GM12878 (cell line): ENCODE results near the gene CCDC24. TPM values are rescaled to one million over a fixed set of nuclear protein-coding genes. Genes with fewer than 3 reads are reported as not detected.

Source experiments
- ATAC-seq: fragments of 200-7000 bp; cut with Tn5 transposase; 3 replicates; pipeline ENCODE4 v1.9.1; 2020; ENCODE audit warnings: mild to moderate bottlenecking, moderate library complexity
- BruUV-seq: library from RNA; stranded (reverse); fragments of 400-500 nt; replicated peaks from 2 replicates; lab custom pipeline; 2021; lab: Mats Ljungman, UMichigan
- CTCF ChIA-PET: fragments of 300-600 bp; sonication (Branson Sonifier 250); formaldehyde crosslinking; extraction: SDS; loops from one replicate; lab custom pipeline; 2021; ENCODE audit warnings: inconsistent platforms; lab: Yijun Ruan, JAX
- POLR2A ChIA-PET: fragments of 350-600 bp; formaldehyde crosslinking; extraction: SDS; loops from one replicate; lab custom pipeline; 2021; ENCODE audit warnings: inconsistent platforms; lab: Charles Lee
- RAD21 ChIA-PET: fragments of 300-600 bp; sonication (Branson Sonifier 250); formaldehyde crosslinking; loops from one replicate; lab custom pipeline; 2023; ENCODE audit warnings: antibody characterized with exemption; ENCODE audit not compliant: unreplicated experiment; lab: Charles Lee
- SMC1A ChIA-PET: fragments of 300-600 bp; sonication (Branson Sonifier 250); formaldehyde crosslinking; loops from one replicate; lab custom pipeline; 2023; ENCODE audit not compliant: unreplicated experiment, uncharacterized antibody; lab: Charles Lee
- DNase-seq: peaks from one replicate; pipeline ENCODE4 v3.0.0-alpha.2; 2011; ENCODE audit warnings: low read depth, low spot score
- FAIRE-seq: peaks from 3 replicates; lab custom pipeline; 2011; peaks lifted over from hg19 to GRCh38; lab: Jason Lieb, UNC
- H2AFZ ChIP-seq: 2 replicates; pipeline ENCODE4 v1.6.0; 2011; ENCODE audit warnings: low read depth, low read length, control low read depth; ENCODE audit not compliant: control insufficient read depth
- H3K27ac ChIP-seq: 2 replicates; pipeline ENCODE4 v1.5.1; 2011; ENCODE audit warnings: control low read depth; ENCODE audit not compliant: control insufficient read depth, insufficient read depth
- H3K27me3 ChIP-seq, 2 experiments: replicated peaks in 1 of 2; 2 replicates each; pipeline versions ENCODE4 v1.6.0 to v1.6.1; 2011; ENCODE audit warnings: low read length in 1 of 2; ENCODE audit not compliant: control insufficient read depth in 2 of 2, insufficient read depth in 2 of 2
- H3K36me3 ChIP-seq, 2 experiments: 2 replicates each; pipeline ENCODE4 v1.5.1; 2011; ENCODE audit warnings: low read length in 1 of 2; ENCODE audit not compliant: control insufficient read depth in 2 of 2, insufficient read depth in 2 of 2
- H3K4me1 ChIP-seq: 2 replicates; pipeline ENCODE4 v1.6.1; 2011; ENCODE audit warnings: mild to moderate bottlenecking, low read length, moderate library complexity, mixed read lengths; ENCODE audit not compliant: control insufficient read depth, insufficient read depth
- H3K4me2 ChIP-seq: 2 replicates; pipeline ENCODE4 v1.6.0; 2011; ENCODE audit warnings: control low read depth; ENCODE audit not compliant: control insufficient read depth, insufficient read depth
- H3K4me3 ChIP-seq: fragments of 200-600 bp; sonication (generic); 2 replicates; pipeline ENCODE4 v1.5.1; 2016
- H3K79me2 ChIP-seq: 2 replicates; pipeline ENCODE4 v1.6.0; 2011; ENCODE audit warnings: low read length; ENCODE audit not compliant: control insufficient read depth, insufficient read depth
- H3K9ac ChIP-seq: 2 replicates; pipeline ENCODE4 v1.8.0; 2011; ENCODE audit warnings: low read length, control low read depth, mixed read lengths; ENCODE audit not compliant: control insufficient read depth, insufficient read depth
- H3K9me3 ChIP-seq: replicated peaks from 3 replicates; pipeline ENCODE4 v1.5.1; 2011; ENCODE audit warnings: mild to moderate bottlenecking, low read length; ENCODE audit not compliant: control insufficient read depth, insufficient read depth
- H4K20me1 ChIP-seq: 2 replicates; pipeline ENCODE4 v1.6.0; 2011; ENCODE audit not compliant: control insufficient read depth, insufficient read depth
- CEBPB ChIP-seq, 2 experiments: fragments of 150-350 bp in 1 of 2; IDR thresholded peaks; 2 replicates each; pipeline ENCODE4 v1.6.1; 2012 to 2014; ENCODE audit warnings: low read depth in 2 of 2, low read length in 2 of 2, borderline replicate concordance in 1 of 2, inconsistent platforms in 1 of 2
- CHD2 ChIP-seq: IDR thresholded peaks from 2 replicates; pipeline ENCODE4 v1.6.1; 2011; ENCODE audit warnings: low read depth, low read length, improper control_type of control experiment, borderline replicate concordance
- CHD4 ChIP-seq: fragments of 200-600 bp; sonication (generic); IDR thresholded peaks from 2 replicates; pipeline ENCODE4 v1.6.1; 2016; ENCODE audit warnings: mild to moderate bottlenecking
- CUX1 ChIP-seq: IDR thresholded peaks from 2 replicates; pipeline ENCODE4 v1.6.1; 2012; ENCODE audit warnings: improper control_type of control experiment, low read depth, low read length; ENCODE audit not compliant: insufficient replicate concordance
- FOS ChIP-seq: IDR thresholded peaks from 3 replicates; pipeline ENCODE4 v1.6.1; 2011; ENCODE audit warnings: borderline replicate concordance; ENCODE audit not compliant: insufficient read length; ENCODE audit errors: extremely low read depth
- IRF4 ChIP-seq: IDR thresholded peaks from 2 replicates; pipeline ENCODE4 v1.6.1; 2011; ENCODE audit warnings: low read depth, low read length
- MLLT1 ChIP-seq: fragments of 450-650 bp; IDR thresholded peaks from 2 replicates; pipeline ENCODE4 v1.6.1; 2016; ENCODE audit warnings: mild to moderate bottlenecking
- NFIC ChIP-seq: IDR thresholded peaks from 2 replicates; pipeline ENCODE4 v1.6.1; 2012; ENCODE audit warnings: low read depth, mild to moderate bottlenecking, inconsistent platforms, low read length, moderate library complexity
- PML ChIP-seq: IDR thresholded peaks from 2 replicates; pipeline ENCODE4 v1.6.1; 2012; ENCODE audit warnings: low read length, inconsistent platforms
- POLR2A ChIP-seq: IDR thresholded peaks from 2 replicates; pipeline ENCODE4 v1.6.1; 2011; ENCODE audit warnings: low read depth, mild to moderate bottlenecking, low read length
- SIN3A ChIP-seq: IDR thresholded peaks from 2 replicates; pipeline ENCODE4 v1.6.1; 2012; ENCODE audit warnings: low read depth, low read length, improper control_type of control experiment
- SMARCA5 ChIP-seq: fragments of 450-650 bp; IDR thresholded peaks from 2 replicates; pipeline ENCODE4 v1.6.1; 2017; ENCODE audit warnings: mild to moderate bottlenecking
- SPI1 ChIP-seq: IDR thresholded peaks from 2 replicates; pipeline ENCODE4 v1.6.1; 2011; ENCODE audit warnings: low read depth, mild to moderate bottlenecking, low read length, moderate library complexity, borderline replicate concordance; ENCODE audit not compliant: insufficient read depth
- TBL1XR1 ChIP-seq: IDR thresholded peaks from 2 replicates; pipeline ENCODE4 v1.6.1; 2012; ENCODE audit warnings: low read depth, low read length, improper control_type of control experiment
- TCF12 ChIP-seq: IDR thresholded peaks from 2 replicates; pipeline ENCODE4 v1.6.1; 2011; ENCODE audit warnings: low read depth, mild to moderate bottlenecking, low read length
- YBX1 ChIP-seq: fragments of 450-650 bp; IDR thresholded peaks from 2 replicates; pipeline ENCODE4 v1.6.1; 2016; ENCODE audit warnings: antibody characterized with exemption
- ZNF207 ChIP-seq: fragments of 450-650 bp; IDR thresholded peaks from 2 replicates; pipeline ENCODE4 v1.6.1; 2014; ENCODE audit warnings: antibody characterized with exemption, mild to moderate bottlenecking, borderline replicate concordance
- WGBS: methylation state at CpG from one replicate; pipeline ENCODE4 v1.1.6; 2016; ENCODE audit warnings: low lambda C conversion rate; ENCODE audit not compliant: insufficient replicate concordance, insufficient coverage; ENCODE audit errors: missing lambda C conversion rate; 5-methylcytosine and 5-hydroxymethylcytosine counted together
- in situ Hi-C: fragments of 300-500 bp; cut with MboI; formaldehyde crosslinking; loops from 9 replicates; pipeline ENCODE4 v1.14.3; 2018; ENCODE audit warnings: mixed read lengths
- intact Hi-C: fragments of 100-400 bp; cut with micrococcal nuclease; formaldehyde crosslinking; loops from one replicate; pipeline ENCODE4 v1.14.2; 2022; ENCODE audit not compliant: unreplicated experiment
- polyA plus RNA-seq, 11 experiments: library from polyadenylated mRNA; depleted of rRNA in 4 of 11; unstranded in 6 of 11; stranded (reverse) in 5 of 11; fragments of >200 nt; fragmentation: Nextera tagmentation in 4 of 11; fragmentation: Illumina TruSeq in 1 of 11; extraction: Ambion mirVana in 4 of 11; extraction: Trizol in 1 of 11; gene quantifications; 1 replicate in 1 of 11; 2 replicates in 10 of 11; pipeline versions ENCODE4 v1.2.1 to v1.2.3, GENCODE V29; 2011 to 2016; ENCODE audit warnings: inconsistent platforms in 2 of 11, missing spikeins in 2 of 11, low read depth in 1 of 11
- total RNA-seq, 4 experiments: library from RNA; depleted of rRNA in 3 of 4; stranded (reverse); fragments of >200 nt in 3 of 4; fragmentation: Illumina TruSeq in 1 of 4; extraction: Trizol in 1 of 4; gene quantifications; 2 replicates each; pipeline versions ENCODE4 v1.2.1 to v1.2.3, GENCODE V29; 2013 to 2021

The CCDC24 gene
- total and polyA plus RNA-seq, 10 of the 15 experiments (the other 5 are each of a cell fraction or from before 2014, with no cell fraction given), result 0.18 to 3.1 (median 1.6) TPM; not detected in 1

- TF ChIP-seq SIN3A (no peak), SMARCA5 (no peak), CUX1 (no peak), FOS (no peak), MLLT1 (no peak), TBL1XR1 (no peak), IRF4 (no peak), ZNF207 (no peak), PML (no peak), POLR2A (no peak), CHD2 (no peak), SPI1 (no peak), YBX1 (no peak), CHD4 (no peak), NFIC (no peak), TCF12 (no peak), CEBPB (IDR thresholded peaks at IDR 0.05; ENCODE audit: borderline replicate concordance in 1 of 2, low read depth in 2 of 2, low read length in 2 of 2) (no peak)
- peaks cover 6% of the 10 kb centered on the region for H3K4me1 ChIP-seq
- CTCF ChIA-PET, result no interaction called here
- SMC1A ChIA-PET, result interaction anchor here (1.4 kb wide), 1 partner anchor 223 kb away, joined by 3 read pairs; no protein-coding TSS in a partner anchor
- no peak for FAIRE-seq
- no peak overlapping the region for H3K9ac ChIP-seq
- no peak for DNase-seq
- POLR2A ChIA-PET, result no interaction called here
- 60% methylated on average over 6 of the region's 6 CpGs for WGBS
- ATAC-seq, result no peak
- RAD21 ChIA-PET, result no interaction called here
- no peaks in the 10 kb centered on the region for H3K9me3 ChIP-seq
- intact Hi-C loops, result no loop called here
- H3K4me2 ChIP-seq, result no peak overlapping the region
- no peaks in the 10 kb centered on the region for H3K27me3 ChIP-seq
- H3K4me3 ChIP-seq, result no peak overlapping the region
- no peak overlapping the region for H2AFZ ChIP-seq
- no peaks in the 10 kb centered on the region; the same call in none of the 2 replicates for H3K79me2 ChIP-seq
- no peak overlapping the region for H3K27ac ChIP-seq
- peaks cover 0 to 4% of the 10 kb centered on the region in 2 experiments; a peak in 3 of 4 replicates for H3K36me3 ChIP-seq
- BruUV-seq, result no TSS peak
- no peaks in the 10 kb centered on the region for H4K20me1 ChIP-seq
- in situ Hi-C loops, result no loop called here
Observed at GRCh38 chr1:43986712-43987111, 4.7 kb upstream of the CCDC24 start.
